Skeletal muscle satellite cell (primary cell): ENCODE results near the gene CD37. TPM values are rescaled to one million over a fixed set of nuclear protein-coding genes. Genes with fewer than 3 reads are reported as not detected.
"Not testable (repeated sequence)": the region's sequence is repeated elsewhere in the genome, so short reads cannot be mapped to it uniquely, and the experiment has no call there.

Source experiments
- H3K27me3 ChIP-seq: 2 replicates; pipeline ENCODE4 v1.7.0; 2013; ENCODE audit warnings: low read length; ENCODE audit not compliant: control insufficient read depth, insufficient read depth
- H3K36me3 ChIP-seq: 2 replicates; pipeline ENCODE4 v1.7.0; 2013; ENCODE audit warnings: mild to moderate bottlenecking, control low read depth, low read length; ENCODE audit not compliant: insufficient read depth
- H3K4me1 ChIP-seq: 2 replicates; pipeline ENCODE4 v1.7.0; 2013; ENCODE audit warnings: low read length; ENCODE audit not compliant: control insufficient read depth, insufficient read depth
- H3K4me2 ChIP-seq: 2 replicates; pipeline ENCODE4 v1.7.0; 2013; ENCODE audit warnings: mild to moderate bottlenecking, low read length
- H3K4me3 ChIP-seq: 2 replicates; pipeline ENCODE4 v1.7.0; 2013; ENCODE audit warnings: low read length
- H3K9ac ChIP-seq: 2 replicates; pipeline ENCODE4 v1.7.0; 2013; ENCODE audit warnings: mild to moderate bottlenecking, low read depth, low read length, moderate library complexity
- H3K9me3 ChIP-seq: replicated peaks from 2 replicates; pipeline ENCODE4 v1.7.0; 2013; ENCODE audit warnings: mild to moderate bottlenecking, control low read depth, low read length
- small RNA-seq: library from RNA; depleted of rRNA; stranded (forward); fragments of <200 nt; gene quantifications from one replicate; pipeline ENCODE3, GENCODE V24; 2012

Gene CD37

GRCh38 chr19:49371184-49371583 lies 36.0 kb downstream of the CD37 start:
- H3K4me1 ChIP-seq = no peaks in the 10 kb centered on the region
- H3K36me3 ChIP-seq = no peaks in the 10 kb centered on the region
- H3K4me2 ChIP-seq = no peak overlapping the region

GRCh38 chr19:49373174-49373573 lies 38.0 kb downstream of the CD37 start:
- not testable (repeated sequence) for H3K9me3 ChIP-seq, H3K4me2 ChIP-seq, H3K4me1 ChIP-seq, H3K36me3 ChIP-seq, H3K9ac ChIP-seq, H3K4me3 ChIP-seq
- peaks cover 15% of the 10 kb centered on the region for H3K27me3 ChIP-seq

More at GRCh38 chr19:49371184-49371583, 36.0 kb downstream of the CD37 start:
- Histone ChIP-seq H3K9ac (no peak overlapping the region), H3K27me3 (peaks cover 11% of the 10 kb centered on the region), H3K4me3 (no peak overlapping the region), H3K9me3 (peaks cover 2% of the 10 kb centered on the region)

DNA sequence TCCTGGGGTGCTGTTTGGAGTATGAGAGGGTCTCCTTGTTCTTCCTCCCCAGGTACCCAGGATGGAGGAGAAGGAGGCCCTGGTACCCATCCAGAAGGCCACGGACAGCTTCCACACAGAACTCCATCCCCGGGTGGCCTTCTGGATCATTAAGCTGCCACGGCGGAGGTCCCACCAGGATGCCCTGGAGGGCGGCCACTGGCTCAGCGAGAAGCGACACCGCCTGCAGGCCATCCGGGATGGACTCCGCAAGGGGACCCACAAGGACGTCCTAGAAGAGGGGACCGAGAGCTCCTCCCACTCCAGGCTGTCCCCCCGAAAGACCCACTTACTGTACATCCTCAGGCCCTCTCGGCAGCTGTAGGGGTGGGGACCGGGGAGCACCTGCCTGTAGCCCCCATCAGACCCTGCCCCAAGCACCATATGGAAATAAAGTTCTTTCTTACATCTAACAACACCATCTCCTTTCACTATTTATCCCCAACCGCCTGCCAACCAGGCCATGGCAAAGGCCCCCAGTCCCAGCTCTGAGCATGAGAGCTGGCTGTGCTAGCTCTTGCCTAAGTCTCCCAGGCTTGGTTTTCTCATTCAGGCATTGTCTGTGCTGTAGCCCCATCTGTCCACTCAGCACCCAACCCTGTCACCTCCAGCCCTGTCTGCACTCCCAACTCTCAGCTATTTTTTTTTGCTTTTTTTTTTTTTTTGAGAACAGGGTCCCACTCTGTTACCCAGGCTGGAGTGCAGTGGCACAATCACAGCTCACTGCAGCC lies 39.6 kb downstream of the CD37 start:
- Histone ChIP-seq H3K4me3 (no peak overlapping the region), H3K36me3 (no peaks in the 10 kb centered on the region), H3K27me3 (peaks cover 18% of the 10 kb centered on the region), H3K9ac (no peak overlapping the region), H3K4me2 (no peak overlapping the region), H3K4me1 (no peaks in the 10 kb centered on the region), H3K9me3 (peaks cover 2% of the 10 kb centered on the region)

- no peak overlapping the region for H3K4me2 ChIP-seq
- no peak overlapping the region for H3K4me3 ChIP-seq
- no peaks in the 10 kb centered on the region for H3K36me3 ChIP-seq
- H3K27me3 ChIP-seq = peaks cover 21% of the 10 kb centered on the region
- peaks cover under 1% of the 10 kb centered on the region for H3K9me3 ChIP-seq
- H3K9ac ChIP-seq = no peak overlapping the region
- H3K4me1 ChIP-seq = no peaks in the 10 kb centered on the region
Observed at GRCh38 chr19:49378512-49378911, 43.3 kb downstream of the CD37 start.

GRCh38 chr19:49380391-49380790 lies 45.2 kb downstream of the CD37 start:
- Histone ChIP-seq H3K4me1 (no peaks in the 10 kb centered on the region), H3K9me3 (peaks cover 5% of the 10 kb centered on the region), H3K4me2 (no peak overlapping the region), H3K36me3 (no peaks in the 10 kb centered on the region), H3K27me3 (peaks cover 17% of the 10 kb centered on the region), H3K9ac (no peak overlapping the region), H3K4me3 (no peak overlapping the region)

DNA sequence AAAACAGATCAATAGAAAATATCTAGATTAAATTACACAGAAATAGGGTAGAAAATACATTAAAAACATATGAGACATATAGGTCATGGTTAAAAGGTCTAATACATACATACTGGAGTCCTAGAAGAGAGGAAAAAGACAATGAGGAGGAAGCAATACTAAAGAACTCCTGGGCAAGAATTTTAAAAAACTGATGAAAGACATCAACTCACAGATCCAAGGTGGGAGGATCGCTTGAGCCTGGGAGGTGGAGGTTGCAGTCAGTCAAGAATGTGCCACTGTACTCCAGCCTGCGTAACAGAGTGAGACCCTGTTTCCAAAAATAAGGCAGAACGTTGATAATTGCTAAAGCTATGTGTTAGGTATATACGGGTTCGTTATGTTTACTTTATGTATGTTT lies 47.4 kb downstream of the CD37 start:
- no peak overlapping the region for H3K4me3 ChIP-seq
- no peak overlapping the region for H3K4me2 ChIP-seq
- peaks cover 6% of the 10 kb centered on the region for H3K27me3 ChIP-seq
- no peaks in the 10 kb centered on the region for H3K36me3 ChIP-seq
- H3K9me3 ChIP-seq = peaks cover 5% of the 10 kb centered on the region
- no peak overlapping the region for H3K9ac ChIP-seq
- H3K4me1 ChIP-seq = no peaks in the 10 kb centered on the region

DNA sequence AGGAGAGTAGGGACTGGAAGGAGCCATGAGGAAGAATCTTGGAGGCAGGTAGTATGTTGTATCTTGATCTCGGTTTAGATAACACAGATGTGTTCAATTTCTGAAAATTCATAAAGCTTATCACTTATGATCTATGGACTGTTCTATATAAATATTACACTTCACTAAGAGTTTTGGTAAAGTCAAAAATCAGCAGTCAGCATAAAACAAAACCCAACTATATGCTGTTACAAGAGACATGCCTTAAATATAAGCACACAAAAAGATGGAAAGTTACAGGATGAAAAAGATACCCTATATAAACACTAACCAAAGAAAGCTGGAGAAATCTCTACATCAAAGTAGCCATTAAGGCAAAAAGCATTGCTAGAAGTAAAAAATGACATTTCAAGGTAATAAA lies 48.4 kb downstream of the CD37 start:
- H3K9ac ChIP-seq = no peak overlapping the region
- peaks cover 5% of the 10 kb centered on the region for H3K9me3 ChIP-seq
- no peaks in the 10 kb centered on the region for H3K36me3 ChIP-seq
- H3K4me3 ChIP-seq = no peak overlapping the region
- no peaks in the 10 kb centered on the region for H3K4me1 ChIP-seq
- peaks cover 6% of the 10 kb centered on the region for H3K27me3 ChIP-seq
- no peak overlapping the region for H3K4me2 ChIP-seq

GRCh38 chr19:49387936-49388372 lies 52.7 kb downstream of the CD37 start, which contains the start of gene KASH5:
TSS of gene KASH5 (plus strand) at chr19:49388249. CDS start at chr19:49390884, 2,635 bp downstream.
- no peak within 1 kb of the TSS for H3K4me3 ChIP-seq
- no peak within 1 kb of the TSS for H3K4me2 ChIP-seq
- no peaks in the 10 kb centered on the region for H3K36me3 ChIP-seq
- peaks cover 25% of the 10 kb centered on the region for H3K27me3 ChIP-seq
- no peak within 1 kb of the TSS for H3K9ac ChIP-seq
- no peaks in the 10 kb centered on the region for H3K4me1 ChIP-seq
- peaks cover 5% of the 10 kb centered on the region for H3K9me3 ChIP-seq

DNA sequence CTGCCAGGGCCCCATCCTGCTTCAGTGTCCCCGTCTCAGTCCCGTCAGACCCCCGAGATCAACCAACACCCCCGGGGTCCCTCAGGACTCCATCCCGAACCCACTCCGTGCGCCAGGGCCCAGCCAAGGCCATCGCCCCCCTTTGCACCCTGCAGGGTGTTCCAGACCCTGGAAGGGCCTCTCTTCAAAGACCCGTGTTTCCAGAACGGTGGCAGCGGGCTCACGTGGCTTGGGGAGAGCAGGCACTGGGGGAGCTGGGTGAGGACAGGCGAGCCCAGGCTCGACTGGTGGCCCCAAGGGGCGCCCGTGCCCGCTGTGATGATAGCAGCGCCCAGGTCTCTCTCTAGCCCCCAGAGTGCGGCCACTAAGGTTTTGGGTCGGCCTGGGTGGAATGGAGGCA lies 54.2 kb downstream of the CD37 start:
- Histone ChIP-seq H3K36me3 (no peaks in the 10 kb centered on the region), H3K9ac (no peak overlapping the region), H3K4me2 (no peak overlapping the region)

More for the DNA sequence above, 54.2 kb downstream of the CD37 start:
- no peaks in the 10 kb centered on the region for H3K9me3 ChIP-seq
- H3K4me3 ChIP-seq = no peak overlapping the region
- H3K4me1 ChIP-seq = no peaks in the 10 kb centered on the region
- peaks cover 39% of the 10 kb centered on the region for H3K27me3 ChIP-seq

Small RNA genes within 50 kb of the gene (small RNA-seq; reads per million reads assigned to genes)
- not detected for gene MIR4324
